Measurements from ENCODE around the gene PELO.

PELO gene

DNA sequence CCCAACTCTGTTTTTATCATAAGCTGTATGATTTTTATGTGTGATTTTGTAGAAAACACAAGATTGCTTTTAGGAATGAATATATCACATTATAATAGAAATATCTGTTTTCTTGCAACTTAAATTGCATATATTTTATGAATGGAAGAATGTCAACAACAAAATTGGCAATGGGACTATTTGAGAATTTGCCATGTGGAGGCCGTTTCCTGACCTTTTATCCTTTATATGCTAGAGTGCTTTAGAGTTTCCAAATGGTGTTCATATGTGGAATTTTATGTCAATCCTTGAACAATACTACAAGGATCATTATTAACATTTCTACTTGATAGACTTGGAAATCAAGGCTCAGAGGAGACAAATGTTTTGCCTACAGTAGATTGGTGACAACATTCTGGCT is 34.2 kb downstream of the PELO start:
- peaks cover under 1% of the 10 kb centered on the region for H3K36me3 Mint-ChIP-seq
- H3K4me1 Mint-ChIP-seq (ENCODE audit: low read depth), result no peaks in the 10 kb centered on the region
- no peaks in the 10 kb centered on the region for H3K9me3 Mint-ChIP-seq (ENCODE audit: low read depth)
- no peaks in the 10 kb centered on the region for H3K27me3 Mint-ChIP-seq
- H3K27ac Mint-ChIP-seq, result no peak overlapping the region
- H3K4me3 Mint-ChIP-seq, result no peak overlapping the region

- no peaks in the 10 kb centered on the region for H3K4me1 Mint-ChIP-seq (ENCODE audit: low read depth)
- H3K4me3 Mint-ChIP-seq, result no peak overlapping the region
- H3K27ac Mint-ChIP-seq, result no peak overlapping the region
- H3K27me3 Mint-ChIP-seq, result no peaks in the 10 kb centered on the region
- peaks cover 5% of the 10 kb centered on the region for H3K36me3 Mint-ChIP-seq
- H3K9me3 Mint-ChIP-seq (ENCODE audit: low read depth), result no peaks in the 10 kb centered on the region
These were observed 34.7 kb downstream of the PELO start for GRCh38 chr5:52822437-52822836.

DNA sequence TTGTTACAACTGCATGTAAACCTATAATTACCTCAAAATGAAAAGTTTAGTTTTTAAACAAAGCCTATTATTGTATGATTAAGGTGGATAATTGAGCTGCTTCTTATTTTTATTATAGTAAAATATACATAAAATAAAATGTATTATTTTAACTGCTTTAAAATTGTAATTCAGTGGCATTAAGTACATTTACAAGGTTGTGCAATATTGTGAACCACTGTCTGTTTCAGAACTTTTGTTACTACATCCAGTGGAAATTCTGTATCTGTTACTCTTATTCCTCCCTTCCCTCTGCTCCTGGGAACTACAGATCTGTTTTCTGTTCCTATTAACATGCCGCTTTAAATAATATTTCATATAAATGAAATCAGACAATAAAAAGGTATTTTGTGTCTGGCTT is 37.1 kb downstream of the PELO start:
- H3K4me3 Mint-ChIP-seq, result no peak overlapping the region
- no peak overlapping the region for H3K27ac Mint-ChIP-seq
- no peaks in the 10 kb centered on the region for H3K9me3 Mint-ChIP-seq (ENCODE audit: low read depth)
- no peaks in the 10 kb centered on the region for H3K4me1 Mint-ChIP-seq (ENCODE audit: low read depth)
- H3K36me3 Mint-ChIP-seq, result peaks cover 9% of the 10 kb centered on the region
- no peaks in the 10 kb centered on the region for H3K27me3 Mint-ChIP-seq

DNA sequence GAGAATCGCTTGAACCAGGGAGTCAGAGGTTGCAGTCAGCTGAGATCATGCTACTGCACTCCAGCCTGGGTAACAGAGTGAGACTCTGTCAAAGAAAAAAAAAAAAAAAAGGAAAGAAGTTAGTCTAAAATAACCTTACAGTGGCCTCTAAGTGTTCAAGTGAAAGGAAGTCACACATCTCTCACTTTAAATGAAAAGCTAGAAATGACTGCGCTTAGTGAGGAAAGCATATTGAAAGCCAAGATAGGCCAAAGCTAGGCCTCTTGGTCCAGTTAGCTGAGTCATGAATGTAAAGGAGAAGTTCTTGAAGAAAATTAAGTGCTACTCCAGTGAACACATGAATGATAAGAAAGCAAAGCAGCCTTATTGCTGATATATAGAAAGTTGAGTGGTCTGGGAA is 38.1 kb downstream of the PELO start:
- no peak overlapping the region for H3K4me3 Mint-ChIP-seq
- H3K27ac Mint-ChIP-seq, result no peak overlapping the region
- H3K36me3 Mint-ChIP-seq, result peaks cover 9% of the 10 kb centered on the region
- H3K4me1 Mint-ChIP-seq (ENCODE audit: low read depth), result no peaks in the 10 kb centered on the region
- no peaks in the 10 kb centered on the region for H3K27me3 Mint-ChIP-seq
- no peaks in the 10 kb centered on the region for H3K9me3 Mint-ChIP-seq (ENCODE audit: low read depth)

DNA sequence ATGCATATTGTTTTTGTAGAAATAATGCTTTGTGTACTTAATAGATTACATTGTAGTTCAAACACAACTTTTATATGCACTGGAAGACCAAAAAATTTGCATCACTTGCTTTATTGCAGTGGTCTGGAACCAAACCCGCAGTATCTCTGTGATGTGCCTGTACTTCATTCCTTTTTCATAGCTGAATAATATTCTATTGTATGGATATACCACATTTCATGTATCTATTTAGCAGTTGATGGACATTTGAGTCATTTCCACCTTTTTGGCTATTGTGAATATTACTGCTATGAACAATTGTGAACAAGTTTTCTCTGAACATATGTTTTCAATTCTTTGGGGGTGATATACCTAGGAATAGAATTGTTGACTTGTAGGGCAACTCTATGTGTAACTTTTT is 40.1 kb downstream of the PELO start:
- no peaks in the 10 kb centered on the region for H3K9me3 Mint-ChIP-seq (ENCODE audit: low read depth)
- peaks cover 9% of the 10 kb centered on the region for H3K36me3 Mint-ChIP-seq
- H3K4me3 Mint-ChIP-seq, result no peak overlapping the region
- no peak overlapping the region for H3K27ac Mint-ChIP-seq
- H3K27me3 Mint-ChIP-seq, result no peaks in the 10 kb centered on the region
- H3K4me1 Mint-ChIP-seq (ENCODE audit: low read depth), result no peaks in the 10 kb centered on the region

GRCh38 chr5:52829664-52830063 is 41.9 kb downstream of the PELO start:
- Mint-ChIP-seq H3K27me3 (no peaks in the 10 kb centered on the region), H3K36me3 (peaks cover 9% of the 10 kb centered on the region), H3K27ac (no peak overlapping the region), H3K4me3 (no peak overlapping the region), H3K9me3 (ENCODE audit: low read depth) (no peaks in the 10 kb centered on the region), H3K4me1 (ENCODE audit: low read depth) (no peaks in the 10 kb centered on the region)

DNA sequence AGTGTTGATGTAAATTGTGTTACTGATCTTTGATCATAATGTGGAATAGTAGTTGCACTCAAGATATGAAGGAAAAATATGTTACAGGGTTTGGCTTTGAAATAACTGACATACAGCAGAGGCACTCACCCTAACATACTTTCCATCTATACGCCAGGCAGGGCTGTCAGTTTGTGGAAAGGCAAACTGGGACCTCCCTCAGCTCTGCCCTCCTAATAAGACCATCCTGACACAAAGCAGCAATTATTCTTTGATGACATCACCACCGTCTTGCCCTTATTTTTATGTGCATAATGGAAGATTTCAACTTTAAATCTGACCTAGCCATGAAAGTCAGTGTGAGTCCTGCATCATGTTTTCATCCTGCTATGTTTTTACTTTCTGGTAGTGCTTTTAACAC is 42.9 kb downstream of the PELO start:
- Mint-ChIP-seq H3K27me3 (no peaks in the 10 kb centered on the region), H3K4me3 (no peak overlapping the region), H3K4me1 (ENCODE audit: low read depth) (no peaks in the 10 kb centered on the region), H3K9me3 (ENCODE audit: low read depth) (no peaks in the 10 kb centered on the region), H3K36me3 (peaks cover 9% of the 10 kb centered on the region), H3K27ac (no peak overlapping the region)

DNA sequence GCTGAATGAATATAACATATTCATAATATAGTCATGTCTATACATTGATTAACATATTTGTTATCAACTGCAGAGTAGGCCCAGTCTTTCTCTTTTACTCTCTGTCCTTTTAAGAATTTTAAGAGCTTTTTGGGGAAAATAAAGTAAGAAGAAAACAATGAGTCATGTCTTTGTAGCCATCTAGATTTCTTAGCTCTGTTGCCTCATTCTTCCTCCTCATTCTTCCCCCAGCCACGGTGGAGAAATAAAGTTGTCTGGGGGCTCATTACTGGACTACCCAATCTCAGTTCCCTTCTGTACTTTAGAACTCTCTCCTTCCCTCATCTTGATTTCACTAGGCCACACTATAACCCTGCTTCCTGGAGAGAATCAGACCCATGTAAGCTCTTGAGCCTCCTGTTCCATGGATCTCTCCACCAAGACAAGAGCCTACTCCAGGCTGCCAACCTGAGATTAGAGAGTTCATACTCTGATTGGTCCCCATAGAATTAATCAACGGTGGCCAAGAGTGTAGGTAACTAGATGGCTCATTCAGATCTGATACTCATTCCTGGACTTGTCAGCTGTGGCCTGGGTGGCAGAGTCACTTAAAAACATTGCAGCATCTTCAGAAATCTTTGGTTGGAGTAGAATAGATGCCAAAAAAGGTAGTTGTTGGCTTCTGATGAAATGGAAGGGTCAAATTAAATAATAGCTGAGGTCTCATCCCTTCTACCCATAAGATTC is 44.2 kb downstream of the PELO start:
- peaks cover 8% of the 10 kb centered on the region for H3K36me3 Mint-ChIP-seq
- no peaks in the 10 kb centered on the region for H3K4me1 Mint-ChIP-seq (ENCODE audit: low read depth)
- no peak overlapping the region for H3K4me3 Mint-ChIP-seq
- H3K27ac Mint-ChIP-seq, result no peak overlapping the region
- no peaks in the 10 kb centered on the region for H3K9me3 Mint-ChIP-seq (ENCODE audit: low read depth)
- H3K27me3 Mint-ChIP-seq, result no peaks in the 10 kb centered on the region

DNA sequence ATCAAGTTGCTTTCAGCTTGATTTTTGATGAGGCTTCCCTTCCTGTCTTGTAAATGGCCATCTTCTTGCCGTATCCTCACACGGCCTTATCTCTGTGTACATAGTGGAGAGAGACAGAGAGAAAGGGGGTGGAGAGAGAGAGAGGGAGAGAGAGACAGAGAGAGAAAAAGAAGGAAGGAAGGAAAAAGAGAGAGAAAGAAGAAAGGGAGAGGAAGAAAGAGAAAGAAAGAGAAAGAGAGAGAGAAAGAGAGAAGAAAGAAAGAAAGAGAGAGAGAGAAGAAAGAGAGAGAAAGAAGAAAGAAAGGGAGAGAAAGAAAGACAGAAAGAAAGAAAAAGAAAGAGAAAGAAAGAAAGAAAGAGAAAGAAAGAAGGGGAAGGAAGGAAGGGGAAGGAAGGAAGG is 46.6 kb downstream of the PELO start:
- H3K27me3 Mint-ChIP-seq, result no peaks in the 10 kb centered on the region
- H3K4me3 Mint-ChIP-seq, result no peak overlapping the region
- H3K4me1 Mint-ChIP-seq (ENCODE audit: low read depth), result no peaks in the 10 kb centered on the region
- H3K36me3 Mint-ChIP-seq, result no peaks in the 10 kb centered on the region
- H3K9me3 Mint-ChIP-seq (ENCODE audit: low read depth), result no peaks in the 10 kb centered on the region
- no peak overlapping the region for H3K27ac Mint-ChIP-seq

DNA sequence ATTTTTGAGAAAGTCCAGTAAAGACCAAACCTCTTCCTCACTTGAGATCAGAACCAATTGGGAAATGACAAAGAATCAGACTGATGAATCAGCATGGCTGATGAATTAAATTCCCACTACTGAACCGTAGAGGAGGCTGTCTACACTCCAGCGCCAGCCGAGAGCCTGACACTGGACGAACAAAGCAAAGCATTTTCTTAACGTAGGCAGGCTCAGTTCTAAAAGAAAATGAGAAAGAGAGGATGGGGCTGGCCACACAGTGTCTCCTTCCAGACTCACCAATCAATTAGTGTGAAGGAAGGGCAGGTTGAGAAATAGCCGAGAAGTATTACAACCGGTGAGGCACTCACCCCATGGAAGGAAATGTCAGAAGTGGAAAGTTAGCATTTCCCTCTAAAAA is 49.4 kb downstream of the PELO start:
- Mint-ChIP-seq H3K27ac (no peak overlapping the region), H3K9me3 (ENCODE audit: low read depth) (no peaks in the 10 kb centered on the region), H3K27me3 (no peaks in the 10 kb centered on the region), H3K4me3 (no peak overlapping the region), H3K36me3 (no peaks in the 10 kb centered on the region), H3K4me1 (ENCODE audit: low read depth) (no peaks in the 10 kb centered on the region)

Data from activated naive CD8-positive, alpha-beta T cell (primary cell).